ENCODE results near the gene SENP2.
"Not testable (repeated sequence)": the region's sequence is repeated elsewhere in the genome, so short reads cannot be mapped to it uniquely, and the experiment has no call there.

The SENP2 gene

DNA sequence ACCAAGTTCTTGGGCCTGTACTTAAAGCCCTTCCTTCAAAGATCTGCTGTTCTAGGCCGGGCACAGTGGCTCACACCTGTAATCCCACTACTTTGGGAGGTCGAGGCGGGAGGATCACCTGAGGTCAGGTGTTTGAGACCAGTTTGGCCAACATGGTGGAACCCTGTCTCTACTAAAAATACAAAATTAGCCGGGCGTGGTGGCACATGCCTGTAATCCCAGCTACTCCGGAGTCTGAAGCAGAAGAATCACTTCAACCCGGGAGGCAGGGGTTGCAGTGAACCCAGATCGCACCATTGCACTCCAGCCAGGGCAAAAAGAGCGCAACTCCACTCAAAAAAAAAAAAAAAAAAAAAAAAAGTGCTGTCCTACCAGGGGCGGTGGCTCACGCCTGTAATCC lies 52.6 kb downstream of the SENP2 start:
- not testable (repeated sequence) for H2AFZ ChIP-seq (ENCODE audit: low read depth, low read length); H3K27ac ChIP-seq (ENCODE audit: low read length, poor library complexity, severe bottlenecking); H3K14ac ChIP-seq (ENCODE audit: low read length in 2 of 2); H2BK120ac ChIP-seq (ENCODE audit: low read depth, low read length); DNase-seq; H3K79me1 ChIP-seq (replicated peaks; ENCODE audit: low read length, poor library complexity, severe bottlenecking); H3K18ac ChIP-seq (ENCODE audit: low read depth in 1 of 2, low read length in 2 of 2); H3K4me3 ChIP-seq (ENCODE audit: insufficient read depth in 1 of 2, low read depth in 1 of 2, low read length in 2 of 2); H3K23ac ChIP-seq (ENCODE audit: low read length in 2 of 2); H3K9me3 ChIP-seq (ENCODE audit: control insufficient read depth, low read length); H2AK5ac ChIP-seq (ENCODE audit: low read length, severe bottlenecking); H3K4ac ChIP-seq (ENCODE audit: low read depth in 1 of 2, low read length in 2 of 2); H2BK12ac ChIP-seq (ENCODE audit: low read length in 2 of 2); H3K4me2 ChIP-seq (ENCODE audit: low read length, poor library complexity, severe bottlenecking); H4K8ac ChIP-seq (ENCODE audit: low read length); H3K9ac ChIP-seq (ENCODE audit: low read length); H4K91ac ChIP-seq (ENCODE audit: low read length); H3K27me3 ChIP-seq (ENCODE audit: control insufficient read depth in 1 of 2, insufficient read depth in 1 of 2, low read length in 2 of 2); H2BK5ac ChIP-seq (ENCODE audit: low read depth, low read length, poor library complexity, severe bottlenecking); H2BK15ac ChIP-seq (ENCODE audit: low read depth, poor library complexity, severe bottlenecking); H3K4me1 ChIP-seq (ENCODE audit: control insufficient read depth, insufficient read depth, low read depth, low read length)
- 97% methylated on average over 11 of the region's 11 CpGs for WGBS
- peaks cover 10 to 15% of the 10 kb centered on the region in 2 experiments for H3K36me3 ChIP-seq (ENCODE audit: control insufficient read depth in 1 of 2, insufficient read depth in 2 of 2, low read depth in 1 of 2, low read length in 2 of 2)

DNA sequence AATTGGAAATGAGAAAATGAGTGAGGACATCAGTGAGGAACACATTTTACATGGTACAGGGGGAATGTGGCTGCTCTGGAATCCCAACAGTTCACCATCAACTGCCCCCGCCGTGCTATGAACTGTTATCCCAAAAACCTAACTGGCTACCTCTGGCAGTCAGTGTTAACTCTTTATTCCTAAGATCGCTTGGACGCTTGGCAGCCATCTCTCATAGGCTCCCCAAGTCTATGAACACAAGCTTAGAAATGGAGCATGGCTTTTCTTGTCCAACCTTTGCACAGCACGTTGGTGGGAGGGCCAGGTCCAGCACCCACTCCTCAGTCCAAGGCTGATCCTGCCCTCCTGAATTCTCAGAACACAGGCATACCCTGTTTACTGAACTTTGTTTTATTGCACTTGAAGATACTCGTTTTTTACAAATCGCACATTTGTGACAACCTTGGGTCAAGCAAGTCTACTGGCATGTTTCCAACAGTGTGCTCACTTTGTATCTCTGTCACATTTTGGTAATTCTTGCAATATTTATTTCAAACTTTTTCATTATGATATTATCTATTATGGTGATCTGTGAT lies 53.6 kb downstream of the SENP2 start:
- 96% methylated on average over 7 of the region's 7 CpGs for WGBS
- Histone ChIP-seq H2AK5ac (ENCODE audit: low read length, severe bottlenecking) (no peak overlapping the region), H3K4me2 (ENCODE audit: low read length, poor library complexity, severe bottlenecking) (no peak overlapping the region), H3K27me3 (ENCODE audit: control insufficient read depth in 1 of 2, insufficient read depth in 1 of 2, low read length in 2 of 2) (no peaks in the 10 kb centered on the region), H3K27ac (ENCODE audit: low read length, poor library complexity, severe bottlenecking) (no peak overlapping the region), H3K9me3 (ENCODE audit: control insufficient read depth, low read length) (no peaks in the 10 kb centered on the region), H2BK12ac (ENCODE audit: low read length in 2 of 2) (no peak overlapping the region), H3K79me1 (replicated peaks; ENCODE audit: low read length, poor library complexity, severe bottlenecking) (no peaks in the 10 kb centered on the region), H3K23ac (ENCODE audit: low read length in 2 of 2) (no peak overlapping the region), H2BK120ac (ENCODE audit: low read depth, low read length) (no peak overlapping the region), H3K4ac (ENCODE audit: low read depth in 1 of 2, low read length in 2 of 2) (no peak overlapping the region), H4K8ac (ENCODE audit: low read length) (no peak overlapping the region), H3K14ac (ENCODE audit: low read length in 2 of 2) (no peak overlapping the region), H2AFZ (ENCODE audit: low read depth, low read length) (no peak overlapping the region), H3K18ac (ENCODE audit: low read depth in 1 of 2, low read length in 2 of 2) (no peak overlapping the region), H2BK15ac (ENCODE audit: low read depth, poor library complexity, severe bottlenecking) (no peak overlapping the region), H3K36me3 (ENCODE audit: control insufficient read depth in 1 of 2, insufficient read depth in 2 of 2, low read depth in 1 of 2, low read length in 2 of 2) (peaks cover 10 to 19% of the 10 kb centered on the region in 2 experiments), H3K9ac (ENCODE audit: low read length) (no peak overlapping the region), H2BK5ac (ENCODE audit: low read depth, low read length, poor library complexity, severe bottlenecking) (no peak overlapping the region), H3K4me3 (ENCODE audit: insufficient read depth in 1 of 2, low read depth in 1 of 2, low read length in 2 of 2) (no peak overlapping the region), H3K4me1 (ENCODE audit: control insufficient read depth, insufficient read depth, low read depth, low read length) (peaks cover 1% of the 10 kb centered on the region), H4K91ac (ENCODE audit: low read length) (no peak overlapping the region)
- DNase-seq: no peak

DNA sequence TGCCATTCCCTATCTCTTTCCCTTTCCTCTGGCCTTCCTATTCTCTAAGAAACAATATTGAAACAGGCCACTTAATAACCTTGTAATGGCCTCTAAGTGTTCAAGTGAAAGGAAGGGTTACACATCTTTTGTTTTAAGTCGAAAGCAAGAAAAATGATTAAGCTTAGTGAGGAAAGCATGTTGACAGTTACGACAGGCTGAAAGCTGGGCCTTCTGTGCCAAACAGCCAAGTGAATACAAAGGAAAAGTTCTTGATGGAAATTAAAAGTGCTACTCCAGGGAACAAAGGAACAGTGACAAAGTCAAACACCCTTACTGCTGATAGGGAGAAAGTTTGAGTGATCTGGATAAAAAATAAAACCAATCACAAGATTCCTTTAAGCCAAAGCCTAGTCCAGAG lies 54.2 kb downstream of the SENP2 start:
- no peak overlapping the region for H3K9ac ChIP-seq (ENCODE audit: low read length)
- no peak overlapping the region for H3K4me3 ChIP-seq (ENCODE audit: insufficient read depth in 1 of 2, low read depth in 1 of 2, low read length in 2 of 2)
- no peak overlapping the region for H3K14ac ChIP-seq (ENCODE audit: low read length in 2 of 2)
- no peak overlapping the region for H2AFZ ChIP-seq (ENCODE audit: low read depth, low read length)
- H2AK5ac ChIP-seq (ENCODE audit: low read length, severe bottlenecking): no peak overlapping the region
- no peak for DNase-seq
- no peak overlapping the region for H3K4ac ChIP-seq (ENCODE audit: low read depth in 1 of 2, low read length in 2 of 2)
- no peak overlapping the region for H2BK5ac ChIP-seq (ENCODE audit: low read depth, low read length, poor library complexity, severe bottlenecking)
- no peaks in the 10 kb centered on the region for H3K79me1 ChIP-seq (replicated peaks; ENCODE audit: low read length, poor library complexity, severe bottlenecking)
- H3K18ac ChIP-seq (ENCODE audit: low read depth in 1 of 2, low read length in 2 of 2): no peak overlapping the region
- H3K4me1 ChIP-seq (ENCODE audit: control insufficient read depth, insufficient read depth, low read depth, low read length): peaks cover 1% of the 10 kb centered on the region
- no peak overlapping the region for H3K27ac ChIP-seq (ENCODE audit: low read length, poor library complexity, severe bottlenecking)
- H4K8ac ChIP-seq (ENCODE audit: low read length): no peak overlapping the region
- H3K23ac ChIP-seq (ENCODE audit: low read length in 2 of 2): no peak overlapping the region
- no peak overlapping the region for H3K4me2 ChIP-seq (ENCODE audit: low read length, poor library complexity, severe bottlenecking)
- no peaks in the 10 kb centered on the region for H3K9me3 ChIP-seq (ENCODE audit: control insufficient read depth, low read length)
- H4K91ac ChIP-seq (ENCODE audit: low read length): no peak overlapping the region
- H2BK120ac ChIP-seq (ENCODE audit: low read depth, low read length): no peak overlapping the region
- WGBS: 100% methylated on average over 2 of the region's 2 CpGs
- peaks cover 13 to 25% of the 10 kb centered on the region in 2 experiments for H3K36me3 ChIP-seq (ENCODE audit: control insufficient read depth in 1 of 2, insufficient read depth in 2 of 2, low read depth in 1 of 2, low read length in 2 of 2)
- H2BK15ac ChIP-seq (ENCODE audit: low read depth, poor library complexity, severe bottlenecking): no peak overlapping the region
- no peak overlapping the region for H2BK12ac ChIP-seq (ENCODE audit: low read length in 2 of 2)
- no peaks in the 10 kb centered on the region for H3K27me3 ChIP-seq (ENCODE audit: control insufficient read depth in 1 of 2, insufficient read depth in 1 of 2, low read length in 2 of 2)

DNA sequence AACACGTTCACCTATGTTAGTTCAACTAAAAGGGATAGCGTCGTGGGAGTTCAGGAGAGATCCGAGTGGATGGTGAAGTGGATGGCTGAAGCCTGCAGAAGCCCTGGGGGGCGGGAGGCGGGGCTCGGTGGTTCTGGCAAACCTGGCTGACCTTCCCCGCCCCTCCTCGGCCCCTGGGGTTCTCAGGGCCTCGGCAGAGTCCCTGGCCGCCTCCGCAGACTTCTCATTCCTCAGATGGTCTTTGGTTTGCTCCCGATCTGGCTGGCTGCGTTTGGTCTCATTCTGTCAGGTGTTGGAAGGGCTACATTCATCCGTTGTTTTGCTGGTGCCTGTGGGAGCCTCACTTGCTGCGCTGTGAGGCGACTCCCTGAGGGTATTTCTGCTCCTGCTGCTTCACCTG lies 59.1 kb downstream of the SENP2 start:
- Histone ChIP-seq H3K4me1 (ENCODE audit: control insufficient read depth, insufficient read depth, low read depth, low read length) (peaks cover 26% of the 10 kb centered on the region), H3K36me3 (ENCODE audit: control insufficient read depth in 1 of 2, insufficient read depth in 2 of 2, low read depth in 1 of 2, low read length in 2 of 2) (peaks cover 50 to 65% of the 10 kb centered on the region in 2 experiments)
- 94% methylated on average over 17 of the region's 17 CpGs for WGBS
- H2BK15ac ChIP-seq (ENCODE audit: low read depth, poor library complexity, severe bottlenecking); H2BK5ac ChIP-seq (ENCODE audit: low read depth, low read length, poor library complexity, severe bottlenecking); H3K79me1 ChIP-seq (replicated peaks; ENCODE audit: low read length, poor library complexity, severe bottlenecking); H3K27me3 ChIP-seq (ENCODE audit: control insufficient read depth in 1 of 2, insufficient read depth in 1 of 2, low read length in 2 of 2); DNase-seq; H3K4me2 ChIP-seq (ENCODE audit: low read length, poor library complexity, severe bottlenecking); H3K9me3 ChIP-seq (ENCODE audit: control insufficient read depth, low read length); H3K4ac ChIP-seq (ENCODE audit: low read depth in 1 of 2, low read length in 2 of 2); H3K18ac ChIP-seq (ENCODE audit: low read depth in 1 of 2, low read length in 2 of 2); H3K4me3 ChIP-seq (ENCODE audit: insufficient read depth in 1 of 2, low read depth in 1 of 2, low read length in 2 of 2); H2BK12ac ChIP-seq (ENCODE audit: low read length in 2 of 2); H2AK5ac ChIP-seq (ENCODE audit: low read length, severe bottlenecking); H4K8ac ChIP-seq (ENCODE audit: low read length); H2AFZ ChIP-seq (ENCODE audit: low read depth, low read length); H3K27ac ChIP-seq (ENCODE audit: low read length, poor library complexity, severe bottlenecking); H3K9ac ChIP-seq (ENCODE audit: low read length); H3K14ac ChIP-seq (ENCODE audit: low read length in 2 of 2); H4K91ac ChIP-seq (ENCODE audit: low read length); H2BK120ac ChIP-seq (ENCODE audit: low read depth, low read length); H3K23ac ChIP-seq (ENCODE audit: low read length in 2 of 2): not testable (repeated sequence)
